HG02623 (cell line): ENCODE results near the gene FGGY.
A peak's percentile ranks its signal among the peaks of the same experiment; 100 is the strongest.
"Not testable (repeated sequence)": the region's sequence is repeated elsewhere in the genome, so short reads cannot be mapped to it uniquely, and the experiment has no call there.

ENCODE experiments used
- ATAC-seq: cut with Tn5 transposase; IDR thresholded peaks from one replicate; pipeline ENCODE4 v1.9.1; 2021; ENCODE audit warnings: moderate library complexity; ENCODE audit not compliant: unreplicated experiment

The FGGY gene

GRCh38 chr1:59505596-59506028 is 208.7 kb downstream of the FGGY start:
- no peak for ATAC-seq

- ATAC-seq, result peak; percentile 82
These were observed 210.1 kb downstream of the FGGY start for GRCh38 chr1:59506952-59507351.

- ATAC-seq, result no peak
These were observed 212.5 kb downstream of the FGGY start for GRCh38 chr1:59509341-59509875.

- ATAC-seq, result no peak
These were observed 213.4 kb downstream of the FGGY start for GRCh38 chr1:59510249-59510648.

GRCh38 chr1:59511476-59512465 is 214.9 kb downstream of the FGGY start:
- no peak for ATAC-seq

- ATAC-seq, result no peak
These were observed 215.8 kb downstream of the FGGY start for GRCh38 chr1:59512702-59513101.

- ATAC-seq, result no peak
These were observed 217.4 kb downstream of the FGGY start for GRCh38 chr1:59514061-59514909.

GRCh38 chr1:59516881-59517280 is 220.0 kb downstream of the FGGY start:
- no peak for ATAC-seq

- no peak for ATAC-seq
These were observed 223.3 kb downstream of the FGGY start for GRCh38 chr1:59520194-59520593.

- no peak for ATAC-seq
These were observed 224.0 kb downstream of the FGGY start for GRCh38 chr1:59520827-59521418.

- no peak for ATAC-seq
These were observed 224.6 kb downstream of the FGGY start for GRCh38 chr1:59521456-59521855.

GRCh38 chr1:59522925-59523505 is 226.1 kb downstream of the FGGY start:
- no peak for ATAC-seq

GRCh38 chr1:59523745-59524450 is 227.0 kb downstream of the FGGY start:
- ATAC-seq, result no peak

GRCh38 chr1:59526240-59526639 is 229.3 kb downstream of the FGGY start:
- ATAC-seq, result no peak

GRCh38 chr1:59528471-59528870 is 231.6 kb downstream of the FGGY start:
- ATAC-seq, result no peak

GRCh38 chr1:59528900-59529299 is 232.0 kb downstream of the FGGY start:
- ATAC-seq, result no peak

- no peak for ATAC-seq
These were observed 233.2 kb downstream of the FGGY start for GRCh38 chr1:59530119-59530518.

- ATAC-seq, result no peak
These were observed 235.2 kb downstream of the FGGY start for GRCh38 chr1:59532102-59532501.

GRCh38 chr1:59538476-59538875 is 241.6 kb downstream of the FGGY start:
- ATAC-seq, result not testable (repeated sequence)
